ENCODE data around the gene TKTL1. TPM values are rescaled to one million over a fixed set of nuclear protein-coding genes. Genes with fewer than 3 reads are reported as not detected.
A peak's percentile ranks its signal among the peaks of the same experiment; 100 is the strongest.

The TKTL1 gene
- polyA plus RNA-seq, 1 donor from 2014 or later: 0.14 TPM

DNA sequence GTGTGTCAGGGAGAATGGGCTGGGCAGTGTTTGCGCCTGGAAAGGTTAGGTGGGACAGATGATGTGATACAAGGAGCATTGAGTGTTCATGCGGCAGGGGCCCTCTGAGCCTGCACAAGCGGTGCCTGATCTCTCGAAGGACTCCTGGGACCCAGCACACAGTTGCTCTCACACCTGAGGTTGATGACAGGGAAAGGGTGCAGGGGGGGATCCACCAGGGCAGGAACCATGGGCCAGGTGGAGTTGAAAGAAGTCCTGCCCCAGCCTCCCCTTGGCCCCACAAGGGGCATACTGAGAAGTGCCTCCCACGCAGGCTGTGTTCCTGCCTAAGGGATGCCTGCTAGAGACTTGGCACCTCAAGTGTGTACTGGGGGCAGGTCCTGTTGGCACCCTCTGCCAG is 33.1 kb downstream of the TKTL1 start:
- H4K20me1 ChIP-seq (ENCODE audit: insufficient read depth): no peaks in the 10 kb centered on the region
- H3K9ac ChIP-seq (ENCODE audit: low read length): no peak overlapping the region
- no peaks in the 10 kb centered on the region for H3K27me3 ChIP-seq (ENCODE audit: insufficient read depth, low read depth, low read length)
- H3K4me3 ChIP-seq (ENCODE audit: low read length): no peak overlapping the region
- TF ChIP-seq TAF1 (IDR thresholded peaks at IDR 0.05; ENCODE audit: low read depth): no peak
- no peak for TF ChIP-seq MXI1 (conservative IDR thresholded peaks at IDR 0.05; ENCODE audit: poor library complexity, severe bottlenecking)
- TF ChIP-seq, protein P1, sequence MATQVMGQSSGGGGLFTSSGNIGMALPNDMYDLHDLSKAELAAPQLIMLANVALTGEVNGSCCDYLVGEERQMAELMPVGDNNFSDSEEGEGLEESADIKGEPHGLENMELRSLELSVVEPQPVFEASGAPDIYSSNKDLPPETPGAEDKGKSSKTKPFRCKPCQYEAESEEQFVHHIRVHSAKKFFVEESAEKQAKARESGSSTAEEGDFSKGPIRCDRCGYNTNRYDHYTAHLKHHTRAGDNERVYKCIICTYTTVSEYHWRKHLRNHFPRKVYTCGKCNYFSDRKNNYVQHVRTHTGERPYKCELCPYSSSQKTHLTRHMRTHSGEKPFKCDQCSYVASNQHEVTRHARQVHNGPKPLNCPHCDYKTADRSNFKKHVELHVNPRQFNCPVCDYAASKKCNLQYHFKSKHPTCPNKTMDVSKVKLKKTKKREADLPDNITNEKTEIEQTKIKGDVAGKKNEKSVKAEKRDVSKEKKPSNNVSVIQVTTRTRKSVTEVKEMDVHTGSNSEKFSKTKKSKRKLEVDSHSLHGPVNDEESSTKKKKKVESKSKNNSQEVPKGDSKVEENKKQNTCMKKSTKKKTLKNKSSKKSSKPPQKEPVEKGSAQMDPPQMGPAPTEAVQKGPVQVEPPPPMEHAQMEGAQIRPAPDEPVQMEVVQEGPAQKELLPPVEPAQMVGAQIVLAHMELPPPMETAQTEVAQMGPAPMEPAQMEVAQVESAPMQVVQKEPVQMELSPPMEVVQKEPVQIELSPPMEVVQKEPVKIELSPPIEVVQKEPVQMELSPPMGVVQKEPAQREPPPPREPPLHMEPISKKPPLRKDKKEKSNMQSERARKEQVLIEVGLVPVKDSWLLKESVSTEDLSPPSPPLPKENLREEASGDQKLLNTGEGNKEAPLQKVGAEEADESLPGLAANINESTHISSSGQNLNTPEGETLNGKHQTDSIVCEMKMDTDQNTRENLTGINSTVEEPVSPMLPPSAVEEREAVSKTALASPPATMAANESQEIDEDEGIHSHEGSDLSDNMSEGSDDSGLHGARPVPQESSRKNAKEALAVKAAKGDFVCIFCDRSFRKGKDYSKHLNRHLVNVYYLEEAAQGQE (IDR thresholded peaks at IDR 0.05; ENCODE audit: borderline replicate concordance): no peak
- TF ChIP-seq SMC3 (conservative IDR thresholded peaks at IDR 0.05; ENCODE audit: poor library complexity): no peak
- TF ChIP-seq POLR2AphosphoS5 (IDR thresholded peaks at IDR 0.05): no peak
- TF ChIP-seq EZH2 (IDR thresholded peaks at IDR 0.05; ENCODE audit: borderline replicate concordance, insufficient read depth, low read length, poor library complexity, severe bottlenecking): no peak
- no peak for TF ChIP-seq RAD21 (conservative IDR thresholded peaks at IDR 0.05)
- TF ChIP-seq EP300 (conservative IDR thresholded peaks at IDR 0.05; ENCODE audit: poor library complexity, severe bottlenecking): no peak
- no peak for TF ChIP-seq CTCF (IDR thresholded peaks at IDR 0.05; ENCODE audit: poor library complexity, severe bottlenecking)
- no peaks in the 10 kb centered on the region for H3K9me2 ChIP-seq (ENCODE audit: insufficient read depth, low read length)
- H3K4me2 ChIP-seq (ENCODE audit: low read length): no peak overlapping the region
- no peaks in the 10 kb centered on the region for H3K79me2 ChIP-seq (replicated peaks; ENCODE audit: insufficient read depth, low read length)
- H3F3A ChIP-seq (ENCODE audit: insufficient read depth, low read length, poor library complexity, severe bottlenecking): no peaks in the 10 kb centered on the region
- no peak overlapping the region for H3K27ac ChIP-seq (ENCODE audit: low read length)
- no peaks in the 10 kb centered on the region for H3K36me3 ChIP-seq (ENCODE audit: insufficient read depth, low read length)
- no peaks in the 10 kb centered on the region for H3K9me3 ChIP-seq (ENCODE audit: low read length)
- no peak overlapping the region for H2AFZ ChIP-seq (ENCODE audit: low read depth, low read length)

GRCh38 chrX:154329294-154329693 is 33.7 kb downstream of the TKTL1 start:
- Histone ChIP-seq H3K9ac (ENCODE audit: low read length) (no peak overlapping the region), H2AFZ (ENCODE audit: low read depth, low read length) (no peak overlapping the region), H3K36me3 (ENCODE audit: insufficient read depth, low read length) (no peaks in the 10 kb centered on the region), H3K9me2 (ENCODE audit: insufficient read depth, low read length) (no peaks in the 10 kb centered on the region), H3K27ac (ENCODE audit: low read length) (peak overlapping the region; percentile 12), H3K27me3 (ENCODE audit: insufficient read depth, low read depth, low read length) (no peaks in the 10 kb centered on the region), H3K79me2 (replicated peaks; ENCODE audit: insufficient read depth, low read length) (no peaks in the 10 kb centered on the region), H4K20me1 (ENCODE audit: insufficient read depth) (no peaks in the 10 kb centered on the region), H3K9me3 (ENCODE audit: low read length) (no peaks in the 10 kb centered on the region), H3F3A (ENCODE audit: insufficient read depth, low read length, poor library complexity, severe bottlenecking) (no peaks in the 10 kb centered on the region), H3K4me2 (ENCODE audit: low read length) (no peak overlapping the region), H3K4me3 (ENCODE audit: low read length) (no peak overlapping the region)
- no peak for TF ChIP-seq EZH2 (IDR thresholded peaks at IDR 0.05; ENCODE audit: borderline replicate concordance, insufficient read depth, low read length, poor library complexity, severe bottlenecking)
- no peak for TF ChIP-seq MXI1 (conservative IDR thresholded peaks at IDR 0.05; ENCODE audit: poor library complexity, severe bottlenecking)
- TF ChIP-seq, protein P1 (IDR thresholded peaks at IDR 0.05; ENCODE audit: borderline replicate concordance): peak; percentile 50
- no peak for TF ChIP-seq EP300 (conservative IDR thresholded peaks at IDR 0.05; ENCODE audit: poor library complexity, severe bottlenecking)
- no peak for TF ChIP-seq POLR2AphosphoS5 (IDR thresholded peaks at IDR 0.05)
- TF ChIP-seq TAF1 (IDR thresholded peaks at IDR 0.05; ENCODE audit: low read depth): no peak
- TF ChIP-seq RAD21 (conservative IDR thresholded peaks at IDR 0.05): peak; percentile 34
- no peak for TF ChIP-seq SMC3 (conservative IDR thresholded peaks at IDR 0.05; ENCODE audit: poor library complexity)
- peak; percentile 45 for TF ChIP-seq CTCF (IDR thresholded peaks at IDR 0.05; ENCODE audit: poor library complexity, severe bottlenecking)

Data from neural cell (in vitro differentiated cells).